ENCODE results near the gene MAD1L1. TPM values are rescaled to one million over a fixed set of nuclear protein-coding genes. Genes with fewer than 3 reads are reported as not detected.

The MAD1L1 gene
- total and polyA plus RNA-seq, 2 of the 13 experiments (the other 11 are each of a cell fraction or from before 2014, with no cell fraction given) = 17.4 to 64.7 TPM

DNA sequence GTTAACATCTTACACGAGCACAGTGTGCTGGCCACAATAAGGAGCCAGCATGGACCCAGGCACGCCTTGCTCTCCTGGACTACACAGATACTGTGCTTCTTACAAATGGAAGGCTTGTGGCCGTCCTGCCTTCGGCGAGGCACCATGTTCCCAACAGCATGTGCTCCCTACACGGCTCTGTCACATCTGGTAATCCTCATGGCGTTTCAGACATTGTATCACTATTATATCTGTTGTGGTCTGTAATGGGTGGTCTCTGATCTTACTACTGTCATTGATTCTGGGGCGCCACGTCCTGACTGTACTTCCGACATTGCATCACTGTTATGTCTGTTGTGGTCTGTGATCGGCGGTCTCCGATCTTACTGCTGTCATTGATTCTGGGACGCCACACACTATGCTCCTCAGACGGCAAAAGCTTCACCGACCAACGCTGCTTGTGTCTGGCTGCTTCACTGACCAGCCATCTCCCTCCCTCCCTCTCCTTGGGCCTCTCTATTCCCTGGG is 195.4 kb downstream of the MAD1L1 start (continued):
- TF ChIP-seq, protein P1, sequence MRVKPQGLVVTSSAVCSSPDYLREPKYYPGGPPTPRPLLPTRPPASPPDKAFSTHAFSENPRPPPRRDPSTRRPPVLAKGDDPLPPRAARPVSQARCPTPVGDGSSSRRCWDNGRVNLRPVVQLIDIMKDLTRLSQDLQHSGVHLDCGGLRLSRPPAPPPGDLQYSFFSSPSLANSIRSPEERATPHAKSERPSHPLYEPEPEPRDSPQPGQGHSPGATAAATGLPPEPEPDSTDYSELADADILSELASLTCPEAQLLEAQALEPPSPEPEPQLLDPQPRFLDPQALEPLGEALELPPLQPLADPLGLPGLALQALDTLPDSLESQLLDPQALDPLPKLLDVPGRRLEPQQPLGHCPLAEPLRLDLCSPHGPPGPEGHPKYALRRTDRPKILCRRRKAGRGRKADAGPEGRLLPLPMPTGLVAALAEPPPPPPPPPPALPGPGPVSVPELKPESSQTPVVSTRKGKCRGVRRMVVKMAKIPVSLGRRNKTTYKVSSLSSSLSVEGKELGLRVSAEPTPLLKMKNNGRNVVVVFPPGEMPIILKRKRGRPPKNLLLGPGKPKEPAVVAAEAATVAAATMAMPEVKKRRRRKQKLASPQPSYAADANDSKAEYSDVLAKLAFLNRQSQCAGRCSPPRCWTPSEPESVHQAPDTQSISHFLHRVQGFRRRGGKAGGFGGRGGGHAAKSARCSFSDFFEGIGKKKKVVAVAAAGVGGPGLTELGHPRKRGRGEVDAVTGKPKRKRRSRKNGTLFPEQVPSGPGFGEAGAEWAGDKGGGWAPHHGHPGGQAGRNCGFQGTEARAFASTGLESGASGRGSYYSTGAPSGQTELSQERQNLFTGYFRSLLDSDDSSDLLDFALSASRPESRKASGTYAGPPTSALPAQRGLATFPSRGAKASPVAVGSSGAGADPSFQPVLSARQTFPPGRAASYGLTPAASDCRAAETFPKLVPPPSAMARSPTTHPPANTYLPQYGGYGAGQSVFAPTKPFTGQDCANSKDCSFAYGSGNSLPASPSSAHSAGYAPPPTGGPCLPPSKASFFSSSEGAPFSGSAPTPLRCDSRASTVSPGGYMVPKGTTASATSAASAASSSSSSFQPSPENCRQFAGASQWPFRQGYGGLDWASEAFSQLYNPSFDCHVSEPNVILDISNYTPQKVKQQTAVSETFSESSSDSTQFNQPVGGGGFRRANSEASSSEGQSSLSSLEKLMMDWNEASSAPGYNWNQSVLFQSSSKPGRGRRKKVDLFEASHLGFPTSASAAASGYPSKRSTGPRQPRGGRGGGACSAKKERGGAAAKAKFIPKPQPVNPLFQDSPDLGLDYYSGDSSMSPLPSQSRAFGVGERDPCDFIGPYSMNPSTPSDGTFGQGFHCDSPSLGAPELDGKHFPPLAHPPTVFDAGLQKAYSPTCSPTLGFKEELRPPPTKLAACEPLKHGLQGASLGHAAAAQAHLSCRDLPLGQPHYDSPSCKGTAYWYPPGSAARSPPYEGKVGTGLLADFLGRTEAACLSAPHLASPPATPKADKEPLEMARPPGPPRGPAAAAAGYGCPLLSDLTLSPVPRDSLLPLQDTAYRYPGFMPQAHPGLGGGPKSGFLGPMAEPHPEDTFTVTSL (CRISPR knock-in tag; IDR thresholded peaks at IDR 0.05; ENCODE audit: borderline replicate concordance) = no peak
- TF ChIP-seq, protein P2, sequence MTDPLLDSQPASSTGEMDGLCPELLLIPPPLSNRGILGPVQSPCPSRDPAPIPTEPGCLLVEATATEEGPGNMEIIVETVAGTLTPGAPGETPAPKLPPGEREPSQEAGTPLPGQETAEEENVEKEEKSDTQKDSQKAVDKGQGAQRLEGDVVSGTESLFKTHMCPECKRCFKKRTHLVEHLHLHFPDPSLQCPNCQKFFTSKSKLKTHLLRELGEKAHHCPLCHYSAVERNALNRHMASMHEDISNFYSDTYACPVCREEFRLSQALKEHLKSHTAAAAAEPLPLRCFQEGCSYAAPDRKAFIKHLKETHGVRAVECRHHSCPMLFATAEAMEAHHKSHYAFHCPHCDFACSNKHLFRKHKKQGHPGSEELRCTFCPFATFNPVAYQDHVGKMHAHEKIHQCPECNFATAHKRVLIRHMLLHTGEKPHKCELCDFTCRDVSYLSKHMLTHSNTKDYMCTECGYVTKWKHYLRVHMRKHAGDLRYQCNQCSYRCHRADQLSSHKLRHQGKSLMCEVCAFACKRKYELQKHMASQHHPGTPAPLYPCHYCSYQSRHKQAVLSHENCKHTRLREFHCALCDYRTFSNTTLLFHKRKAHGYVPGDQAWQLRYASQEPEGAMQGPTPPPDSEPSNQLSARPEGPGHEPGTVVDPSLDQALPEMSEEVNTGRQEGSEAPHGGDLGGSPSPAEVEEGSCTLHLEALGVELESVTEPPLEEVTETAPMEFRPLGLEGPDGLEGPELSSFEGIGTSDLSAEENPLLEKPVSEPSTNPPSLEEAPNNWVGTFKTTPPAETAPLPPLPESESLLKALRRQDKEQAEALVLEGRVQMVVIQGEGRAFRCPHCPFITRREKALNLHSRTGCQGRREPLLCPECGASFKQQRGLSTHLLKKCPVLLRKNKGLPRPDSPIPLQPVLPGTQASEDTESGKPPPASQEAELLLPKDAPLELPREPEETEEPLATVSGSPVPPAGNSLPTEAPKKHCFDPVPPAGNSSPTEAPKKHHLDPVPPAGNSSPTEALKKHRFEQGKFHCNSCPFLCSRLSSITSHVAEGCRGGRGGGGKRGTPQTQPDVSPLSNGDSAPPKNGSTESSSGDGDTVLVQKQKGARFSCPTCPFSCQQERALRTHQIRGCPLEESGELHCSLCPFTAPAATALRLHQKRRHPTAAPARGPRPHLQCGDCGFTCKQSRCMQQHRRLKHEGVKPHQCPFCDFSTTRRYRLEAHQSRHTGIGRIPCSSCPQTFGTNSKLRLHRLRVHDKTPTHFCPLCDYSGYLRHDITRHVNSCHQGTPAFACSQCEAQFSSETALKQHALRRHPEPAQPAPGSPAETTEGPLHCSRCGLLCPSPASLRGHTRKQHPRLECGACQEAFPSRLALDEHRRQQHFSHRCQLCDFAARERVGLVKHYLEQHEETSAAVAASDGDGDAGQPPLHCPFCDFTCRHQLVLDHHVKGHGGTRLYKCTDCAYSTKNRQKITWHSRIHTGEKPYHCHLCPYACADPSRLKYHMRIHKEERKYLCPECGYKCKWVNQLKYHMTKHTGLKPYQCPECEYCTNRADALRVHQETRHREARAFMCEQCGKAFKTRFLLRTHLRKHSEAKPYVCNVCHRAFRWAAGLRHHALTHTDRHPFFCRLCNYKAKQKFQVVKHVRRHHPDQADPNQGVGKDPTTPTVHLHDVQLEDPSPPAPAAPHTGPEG (CRISPR knock-in tag; IDR thresholded peaks at IDR 0.05) = no peak
- TF ChIP-seq NR2F1 (CRISPR knock-in tag; IDR thresholded peaks at IDR 0.05) (no peak), ZSCAN21 (CRISPR knock-in tag; IDR thresholded peaks at IDR 0.05; ENCODE audit: borderline replicate concordance) (no peak), ADNP (CRISPR knock-in tag; IDR thresholded peaks at IDR 0.05) (no peak), SALL1 (CRISPR knock-in tag; IDR thresholded peaks at IDR 0.05) (no peak)
- TF ChIP-seq, protein P3, sequence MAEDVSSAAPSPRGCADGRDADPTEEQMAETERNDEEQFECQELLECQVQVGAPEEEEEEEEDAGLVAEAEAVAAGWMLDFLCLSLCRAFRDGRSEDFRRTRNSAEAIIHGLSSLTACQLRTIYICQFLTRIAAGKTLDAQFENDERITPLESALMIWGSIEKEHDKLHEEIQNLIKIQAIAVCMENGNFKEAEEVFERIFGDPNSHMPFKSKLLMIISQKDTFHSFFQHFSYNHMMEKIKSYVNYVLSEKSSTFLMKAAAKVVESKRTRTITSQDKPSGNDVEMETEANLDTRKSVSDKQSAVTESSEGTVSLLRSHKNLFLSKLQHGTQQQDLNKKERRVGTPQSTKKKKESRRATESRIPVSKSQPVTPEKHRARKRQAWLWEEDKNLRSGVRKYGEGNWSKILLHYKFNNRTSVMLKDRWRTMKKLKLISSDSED (CRISPR knock-in tag; IDR thresholded peaks at IDR 0.05) = no peak
- TF ChIP-seq, protein P4, sequence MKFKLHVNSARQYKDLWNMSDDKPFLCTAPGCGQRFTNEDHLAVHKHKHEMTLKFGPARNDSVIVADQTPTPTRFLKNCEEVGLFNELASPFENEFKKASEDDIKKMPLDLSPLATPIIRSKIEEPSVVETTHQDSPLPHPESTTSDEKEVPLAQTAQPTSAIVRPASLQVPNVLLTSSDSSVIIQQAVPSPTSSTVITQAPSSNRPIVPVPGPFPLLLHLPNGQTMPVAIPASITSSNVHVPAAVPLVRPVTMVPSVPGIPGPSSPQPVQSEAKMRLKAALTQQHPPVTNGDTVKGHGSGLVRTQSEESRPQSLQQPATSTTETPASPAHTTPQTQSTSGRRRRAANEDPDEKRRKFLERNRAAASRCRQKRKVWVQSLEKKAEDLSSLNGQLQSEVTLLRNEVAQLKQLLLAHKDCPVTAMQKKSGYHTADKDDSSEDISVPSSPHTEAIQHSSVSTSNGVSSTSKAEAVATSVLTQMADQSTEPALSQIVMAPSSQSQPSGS (CRISPR knock-in tag; IDR thresholded peaks at IDR 0.05) = no peak

Data from HepG2 (cell line).